Measurements from ENCODE around the gene NCBP1.

- TF ChIP-seq CTCF (IDR thresholded peaks at IDR 0.05): no peak
- no peak for TF ChIP-seq TAF1 (IDR thresholded peaks at IDR 0.05; ENCODE audit: borderline replicate concordance, low read depth, low read length)
- no peak for TF ChIP-seq RFX5 (IDR thresholded peaks at IDR 0.05; ENCODE audit: low read length)
These were observed 40.3 kb downstream of the NCBP1 start for GRCh38 chr9:97673922-97674321.

Measured in SK-N-SH (cell line).